Measurements from ENCODE around the gene C1RL. TPM values are rescaled to one million over a fixed set of nuclear protein-coding genes. Genes with fewer than 3 reads are reported as not detected.

The C1RL gene
- total RNA-seq, 2 experiments from 2014 or later: 8.6 to 10.1 TPM

GRCh38 chr12:7096006-7096932 lies 12.7 kb downstream of the C1RL start:
- Mint-ChIP-seq H3K36me3 (peaks cover 3% of the 10 kb centered on the region), H3K4me1 (peaks cover 7% of the 10 kb centered on the region), H3K27ac (no peak overlapping the region), H3K4me3 (no peak overlapping the region), H3K27me3 (no peaks in the 10 kb centered on the region), H3K9me3 (no peaks in the 10 kb centered on the region)
- no peak for DNase-seq

- Mint-ChIP-seq H3K4me3 (no peak overlapping the region), H3K27me3 (no peaks in the 10 kb centered on the region), H3K4me1 (peaks cover 7% of the 10 kb centered on the region), H3K9me3 (no peaks in the 10 kb centered on the region), H3K36me3 (no peaks in the 10 kb centered on the region), H3K27ac (no peak overlapping the region)
- DNase-seq: no peak
Observed at GRCh38 chr12:7093892-7094291, 15.1 kb downstream of the C1RL start.

- no peaks in the 10 kb centered on the region for H3K9me3 Mint-ChIP-seq
- H3K27ac Mint-ChIP-seq: no peak overlapping the region
- H3K4me3 Mint-ChIP-seq: no peak overlapping the region
- H3K36me3 Mint-ChIP-seq: no peaks in the 10 kb centered on the region
- no peaks in the 10 kb centered on the region for H3K27me3 Mint-ChIP-seq
- no peak for DNase-seq
- H3K4me1 Mint-ChIP-seq: peaks cover 7% of the 10 kb centered on the region
Observed at GRCh38 chr12:7093486-7093885, 15.5 kb downstream of the C1RL start.

- Mint-ChIP-seq H3K27ac (no peak overlapping the region), H3K4me1 (peaks cover 7% of the 10 kb centered on the region), H3K36me3 (no peaks in the 10 kb centered on the region), H3K4me3 (no peak overlapping the region), H3K27me3 (no peaks in the 10 kb centered on the region), H3K9me3 (no peaks in the 10 kb centered on the region)
- no peak for DNase-seq
Observed at GRCh38 chr12:7092986-7093460, 16.0 kb downstream of the C1RL start.

GRCh38 chr12:7092229-7092985 lies 16.6 kb downstream of the C1RL start, which contains the start of gene C1R:
Gene C1R, minus strand, starts transcription at chr12:7092445. Its CDS starts 57 bp downstream, at chr12:7092388.
- H3K27ac Mint-ChIP-seq: peak within 1 kb of the TSS; percentile 49
- peak within 1 kb of the TSS; percentile 80 for H3K4me3 Mint-ChIP-seq
- no peaks in the 10 kb centered on the region for H3K27me3 Mint-ChIP-seq
- DNase-seq: peak; percentile 57
- no peaks in the 10 kb centered on the region for H3K36me3 Mint-ChIP-seq
- no peaks in the 10 kb centered on the region for H3K9me3 Mint-ChIP-seq
- H3K4me1 Mint-ChIP-seq: peaks cover 7% of the 10 kb centered on the region

GRCh38 chr12:7091660-7092228 lies 17.3 kb downstream of the C1RL start:
- Mint-ChIP-seq H3K4me1 (peaks cover 7% of the 10 kb centered on the region), H3K9me3 (no peaks in the 10 kb centered on the region), H3K36me3 (no peaks in the 10 kb centered on the region), H3K27ac (peak overlapping the region; percentile 49), H3K27me3 (no peaks in the 10 kb centered on the region), H3K4me3 (peak overlapping the region; percentile 80)
- no peak for DNase-seq

GRCh38 chr12:7091171-7091570 lies 17.8 kb downstream of the C1RL start:
- DNase-seq: no peak
- Mint-ChIP-seq H3K4me3 (no peak overlapping the region), H3K9me3 (no peaks in the 10 kb centered on the region), H3K36me3 (no peaks in the 10 kb centered on the region), H3K27ac (peak overlapping the region; percentile 17), H3K4me1 (peaks cover 7% of the 10 kb centered on the region), H3K27me3 (no peaks in the 10 kb centered on the region)

- Mint-ChIP-seq H3K27me3 (no peaks in the 10 kb centered on the region), H3K27ac (no peak overlapping the region), H3K9me3 (no peaks in the 10 kb centered on the region), H3K4me1 (peaks cover 7% of the 10 kb centered on the region), H3K4me3 (no peak overlapping the region), H3K36me3 (no peaks in the 10 kb centered on the region)
- DNase-seq: no peak
Observed at GRCh38 chr12:7090222-7090998, 18.6 kb downstream of the C1RL start.

- Mint-ChIP-seq H3K4me1 (peaks cover 7% of the 10 kb centered on the region), H3K36me3 (no peaks in the 10 kb centered on the region), H3K9me3 (no peaks in the 10 kb centered on the region), H3K4me3 (no peak overlapping the region), H3K27me3 (no peaks in the 10 kb centered on the region), H3K27ac (no peak overlapping the region)
- DNase-seq: no peak
Observed at GRCh38 chr12:7089196-7089871, 19.7 kb downstream of the C1RL start.

GRCh38 chr12:7083125-7083524 lies 25.9 kb downstream of the C1RL start:
- peaks cover 4% of the 10 kb centered on the region for H3K9me3 Mint-ChIP-seq
- peaks cover 3% of the 10 kb centered on the region for H3K36me3 Mint-ChIP-seq
- no peaks in the 10 kb centered on the region for H3K27me3 Mint-ChIP-seq
- H3K27ac Mint-ChIP-seq: no peak overlapping the region
- H3K4me3 Mint-ChIP-seq: no peak overlapping the region
- H3K4me1 Mint-ChIP-seq: no peaks in the 10 kb centered on the region
- DNase-seq: no peak

- peaks cover 3% of the 10 kb centered on the region for H3K36me3 Mint-ChIP-seq
- no peaks in the 10 kb centered on the region for H3K4me1 Mint-ChIP-seq
- H3K4me3 Mint-ChIP-seq: no peak overlapping the region
- H3K9me3 Mint-ChIP-seq: peaks cover 4% of the 10 kb centered on the region
- DNase-seq: no peak
- H3K27ac Mint-ChIP-seq: no peak overlapping the region
- H3K27me3 Mint-ChIP-seq: no peaks in the 10 kb centered on the region
Observed at GRCh38 chr12:7081037-7081436, 28.0 kb downstream of the C1RL start.

GRCh38 chr12:7079826-7080125 lies 29.2 kb downstream of the C1RL start:
- peaks cover 4% of the 10 kb centered on the region for H3K9me3 Mint-ChIP-seq
- no peak for DNase-seq
- no peaks in the 10 kb centered on the region for H3K27me3 Mint-ChIP-seq
- no peaks in the 10 kb centered on the region for H3K4me1 Mint-ChIP-seq
- H3K4me3 Mint-ChIP-seq: no peak overlapping the region
- peaks cover 3% of the 10 kb centered on the region for H3K36me3 Mint-ChIP-seq
- H3K27ac Mint-ChIP-seq: no peak overlapping the region

GRCh38 chr12:7078163-7078562 lies 30.9 kb downstream of the C1RL start:
- H3K9me3 Mint-ChIP-seq: peaks cover 2% of the 10 kb centered on the region
- no peak for DNase-seq
- no peaks in the 10 kb centered on the region for H3K27me3 Mint-ChIP-seq
- no peak overlapping the region for H3K27ac Mint-ChIP-seq
- H3K4me3 Mint-ChIP-seq: no peak overlapping the region
- H3K36me3 Mint-ChIP-seq: peaks cover under 1% of the 10 kb centered on the region
- H3K4me1 Mint-ChIP-seq: no peaks in the 10 kb centered on the region

- Mint-ChIP-seq H3K4me3 (no peak overlapping the region), H3K4me1 (no peaks in the 10 kb centered on the region), H3K36me3 (no peaks in the 10 kb centered on the region), H3K27me3 (no peaks in the 10 kb centered on the region), H3K9me3 (no peaks in the 10 kb centered on the region), H3K27ac (no peak overlapping the region)
- no peak for DNase-seq
Observed at GRCh38 chr12:7076493-7076892, 32.5 kb downstream of the C1RL start.
